ENCODE results near the gene AGPAT1. TPM values are rescaled to one million over a fixed set of nuclear protein-coding genes. Genes with fewer than 3 reads are reported as not detected.
A peak's percentile ranks its signal among the peaks of the same experiment; 100 is the strongest.

The AGPAT1 gene
- total and polyA plus RNA-seq, 10 of the 15 experiments (the other 5 are each of a cell fraction or from before 2014, with no cell fraction given): 13.9 to 39.5 (median 24.7) TPM

DNA sequence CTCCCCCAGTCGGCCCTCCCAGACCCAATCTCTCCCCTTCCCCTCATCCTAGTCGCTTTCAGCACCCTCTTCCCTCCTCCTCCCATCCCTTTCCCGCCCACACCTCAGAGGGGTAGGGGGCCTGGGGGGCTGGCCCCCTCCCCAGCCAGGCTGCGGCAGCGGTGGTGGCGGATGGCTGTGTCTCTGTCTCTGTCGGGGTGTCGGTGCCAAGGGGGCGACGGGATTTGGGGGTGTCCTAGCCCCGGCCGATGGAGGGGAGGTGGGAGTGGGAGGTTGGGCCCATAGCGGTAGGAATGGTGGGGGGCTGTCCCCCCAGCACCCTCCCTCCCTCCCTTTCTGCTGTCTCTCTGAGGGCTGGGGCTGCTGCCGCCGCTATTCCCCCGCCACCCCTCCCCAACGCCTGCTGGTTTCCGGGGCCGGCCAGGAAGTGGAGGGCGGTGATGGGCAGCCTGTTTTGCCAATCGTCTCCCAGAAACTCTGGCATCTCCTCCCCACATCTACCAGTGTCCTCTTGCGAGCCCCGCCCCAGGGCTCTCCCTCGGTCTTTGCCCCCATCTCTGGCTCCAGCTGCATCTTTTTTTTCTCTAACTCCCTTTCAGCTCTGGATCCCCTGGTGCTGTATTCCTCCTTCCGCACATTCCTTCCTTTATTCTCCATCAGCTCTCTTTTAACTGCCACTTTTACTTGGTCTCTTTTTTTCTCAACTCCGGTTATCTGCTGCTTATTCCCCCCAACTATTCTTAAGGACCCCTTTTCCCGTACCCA, at the start of gene AGPAT1 (continued):
- TF ChIP-seq PKNOX1 (IDR thresholded peaks at IDR 0.05) (peak; percentile 99), POLR2A (IDR thresholded peaks at IDR 0.05; ENCODE audit: low read depth, low read length) (peak; percentile 75), DPF2 (IDR thresholded peaks at IDR 0.05) (peak; percentile 94), CREB1 (IDR thresholded peaks at IDR 0.05; ENCODE audit: low read depth) (peak; percentile 69), POLR2AphosphoS2 (IDR thresholded peaks at IDR 0.05; ENCODE audit: low read depth, low read length) (0 out of 2 replicates have a peak, but pooled peaks have one; percentile 29), SMARCA5 (IDR thresholded peaks at IDR 0.05) (no peak), YBX1 (IDR thresholded peaks at IDR 0.05) (peak; percentile 79; the same call in 1 of the 2 replicates), ELK1 (IDR thresholded peaks at IDR 0.05; ENCODE audit: low read depth, low read length) (0 out of 2 replicates have a peak, but pooled peaks have one; percentile 35), IRF3 (IDR thresholded peaks at IDR 0.05) (0 out of 2 replicates have a peak, but pooled peaks have one; percentile 45), GABPA (IDR thresholded peaks at IDR 0.05; ENCODE audit: low read depth) (peak; percentile 92), RUNX3 (IDR thresholded peaks at IDR 0.05; ENCODE audit: low read length) (peak; percentile 30; the same call in 1 of the 2 replicates), TAF1 (IDR thresholded peaks at IDR 0.05; ENCODE audit: borderline replicate concordance, low read depth, low read length) (0 out of 2 replicates have a peak, but pooled peaks have one; percentile 36), BACH1 (IDR thresholded peaks at IDR 0.05; ENCODE audit: borderline replicate concordance) (peak; percentile 38; the same call in 1 of the 2 replicates), WRNIP1 (IDR thresholded peaks at IDR 0.05; ENCODE audit: borderline replicate concordance, low read depth, low read length) (no peak), MLLT1 (IDR thresholded peaks at IDR 0.05) (peak; percentile 36), FOXM1 (IDR thresholded peaks at IDR 0.05; ENCODE audit: low read depth, low read length) (no peak), PBX3 (IDR thresholded peaks at IDR 0.05; ENCODE audit: insufficient replicate concordance, low read depth, low read length) (peak; percentile 98), HCFC1 (IDR thresholded peaks at IDR 0.05; ENCODE audit: low read length) (0 out of 2 replicates have a peak, but pooled peaks have one; percentile 27)
- TF ChIP-seq, protein P1, sequence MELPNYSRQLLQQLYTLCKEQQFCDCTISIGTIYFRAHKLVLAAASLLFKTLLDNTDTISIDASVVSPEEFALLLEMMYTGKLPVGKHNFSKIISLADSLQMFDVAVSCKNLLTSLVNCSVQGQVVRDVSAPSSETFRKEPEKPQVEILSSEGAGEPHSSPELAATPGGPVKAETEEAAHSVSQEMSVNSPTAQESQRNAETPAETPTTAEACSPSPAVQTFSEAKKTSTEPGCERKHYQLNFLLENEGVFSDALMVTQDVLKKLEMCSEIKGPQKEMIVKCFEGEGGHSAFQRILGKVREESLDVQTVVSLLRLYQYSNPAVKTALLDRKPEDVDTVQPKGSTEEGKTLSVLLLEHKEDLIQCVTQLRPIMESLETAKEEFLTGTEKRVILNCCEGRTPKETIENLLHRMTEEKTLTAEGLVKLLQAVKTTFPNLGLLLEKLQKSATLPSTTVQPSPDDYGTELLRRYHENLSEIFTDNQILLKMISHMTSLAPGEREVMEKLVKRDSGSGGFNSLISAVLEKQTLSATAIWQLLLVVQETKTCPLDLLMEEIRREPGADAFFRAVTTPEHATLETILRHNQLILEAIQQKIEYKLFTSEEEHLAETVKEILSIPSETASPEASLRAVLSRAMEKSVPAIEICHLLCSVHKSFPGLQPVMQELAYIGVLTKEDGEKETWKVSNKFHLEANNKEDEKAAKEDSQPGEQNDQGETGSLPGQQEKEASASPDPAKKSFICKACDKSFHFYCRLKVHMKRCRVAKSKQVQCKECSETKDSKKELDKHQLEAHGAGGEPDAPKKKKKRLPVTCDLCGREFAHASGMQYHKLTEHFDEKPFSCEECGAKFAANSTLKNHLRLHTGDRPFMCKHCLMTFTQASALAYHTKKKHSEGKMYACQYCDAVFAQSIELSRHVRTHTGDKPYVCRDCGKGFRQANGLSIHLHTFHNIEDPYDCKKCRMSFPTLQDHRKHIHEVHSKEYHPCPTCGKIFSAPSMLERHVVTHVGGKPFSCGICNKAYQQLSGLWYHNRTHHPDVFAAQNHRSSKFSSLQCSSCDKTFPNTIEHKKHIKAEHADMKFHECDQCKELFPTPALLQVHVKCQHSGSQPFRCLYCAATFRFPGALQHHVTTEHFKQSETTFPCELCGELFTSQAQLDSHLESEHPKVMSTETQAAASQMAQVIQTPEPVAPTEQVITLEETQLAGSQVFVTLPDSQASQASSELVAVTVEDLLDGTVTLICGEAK (IDR thresholded peaks at IDR 0.05; ENCODE audit: borderline replicate concordance): peak; percentile 88

Measured in GM12878 (cell line).